ENCODE measurements around the gene C2orf15.

DNA sequence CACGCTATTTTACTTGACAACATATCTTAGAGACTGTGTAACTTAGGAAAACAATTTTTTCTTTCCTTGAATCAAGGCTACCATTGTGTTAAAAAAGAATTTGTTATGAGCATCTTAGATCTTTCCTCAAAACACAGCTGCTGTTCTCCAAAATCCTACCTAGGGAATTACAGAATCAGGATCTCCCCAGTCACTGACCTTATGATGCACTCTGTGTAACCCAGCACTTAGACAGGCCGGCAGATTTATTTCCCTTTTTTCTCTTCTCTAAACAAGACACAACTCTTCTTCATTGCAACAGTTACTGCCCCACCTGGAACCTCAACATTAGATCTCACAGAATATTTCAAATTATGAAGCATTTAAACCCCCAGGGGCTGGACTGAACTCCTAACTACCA, 13.5 kb upstream of the C2orf15 start:
- TF ChIP-seq EZH2 (IDR thresholded peaks at IDR 0.05; ENCODE audit: low read length), result no peak
- TF ChIP-seq, protein P1, sequence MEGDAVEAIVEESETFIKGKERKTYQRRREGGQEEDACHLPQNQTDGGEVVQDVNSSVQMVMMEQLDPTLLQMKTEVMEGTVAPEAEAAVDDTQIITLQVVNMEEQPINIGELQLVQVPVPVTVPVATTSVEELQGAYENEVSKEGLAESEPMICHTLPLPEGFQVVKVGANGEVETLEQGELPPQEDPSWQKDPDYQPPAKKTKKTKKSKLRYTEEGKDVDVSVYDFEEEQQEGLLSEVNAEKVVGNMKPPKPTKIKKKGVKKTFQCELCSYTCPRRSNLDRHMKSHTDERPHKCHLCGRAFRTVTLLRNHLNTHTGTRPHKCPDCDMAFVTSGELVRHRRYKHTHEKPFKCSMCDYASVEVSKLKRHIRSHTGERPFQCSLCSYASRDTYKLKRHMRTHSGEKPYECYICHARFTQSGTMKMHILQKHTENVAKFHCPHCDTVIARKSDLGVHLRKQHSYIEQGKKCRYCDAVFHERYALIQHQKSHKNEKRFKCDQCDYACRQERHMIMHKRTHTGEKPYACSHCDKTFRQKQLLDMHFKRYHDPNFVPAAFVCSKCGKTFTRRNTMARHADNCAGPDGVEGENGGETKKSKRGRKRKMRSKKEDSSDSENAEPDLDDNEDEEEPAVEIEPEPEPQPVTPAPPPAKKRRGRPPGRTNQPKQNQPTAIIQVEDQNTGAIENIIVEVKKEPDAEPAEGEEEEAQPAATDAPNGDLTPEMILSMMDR (optimal IDR thresholded peaks at IDR 0.05 in 1 of 3, IDR thresholded peaks at IDR 0.05 in 1 of 3, conservative IDR thresholded peaks at IDR 0.05 in 1 of 3; ENCODE audit: extremely low read depth in 1 of 3, insufficient read depth in 2 of 3, low read length in 3 of 3), result no peak
